ENCODE data around the gene HPSE2.

DNA sequence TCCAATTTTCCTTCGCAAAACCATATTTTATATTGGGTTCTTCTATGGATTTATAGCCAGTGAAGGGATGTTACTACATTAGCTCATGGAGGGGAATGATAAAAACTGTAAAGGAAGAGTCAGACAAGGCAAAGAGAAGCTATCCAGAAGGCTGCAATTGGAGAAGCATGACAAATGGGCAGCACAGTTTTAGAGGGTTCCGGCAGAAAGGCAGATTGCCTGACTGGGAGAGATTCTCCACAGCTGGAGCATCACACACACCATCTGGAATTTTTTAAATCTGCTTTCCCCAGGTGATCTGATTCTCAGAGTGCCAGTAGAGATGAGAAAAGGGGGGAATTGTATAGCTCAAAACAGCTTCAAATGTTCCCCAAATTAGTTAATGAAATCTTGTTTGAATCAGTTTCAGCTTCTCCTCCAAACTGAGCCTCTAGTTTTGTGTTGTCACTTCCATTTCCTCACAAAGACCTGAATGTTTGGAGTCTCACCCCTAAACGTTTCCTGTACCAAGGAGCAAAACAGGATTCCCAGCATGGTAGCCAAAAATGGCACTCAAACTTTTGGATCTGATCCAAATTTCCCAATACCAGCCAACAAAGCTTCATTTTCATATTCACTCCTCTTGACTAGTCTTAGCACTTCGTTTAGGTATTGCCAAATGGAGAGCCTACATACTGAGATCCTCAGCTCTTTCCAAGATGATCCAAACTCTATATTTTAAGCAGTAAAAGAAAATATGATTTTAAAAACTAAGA, 177.5 kb downstream of the HPSE2 start:
- TF ChIP-seq POLR2A (IDR thresholded peaks at IDR 0.05; ENCODE audit: low read depth, low read length) (no peak), POLR2AphosphoS5 (IDR thresholded peaks at IDR 0.05; ENCODE audit: low read depth, low read length) (no peak)

All from GM12891 (cell line).